ENCODE data around the gene PPIH.

DNA sequence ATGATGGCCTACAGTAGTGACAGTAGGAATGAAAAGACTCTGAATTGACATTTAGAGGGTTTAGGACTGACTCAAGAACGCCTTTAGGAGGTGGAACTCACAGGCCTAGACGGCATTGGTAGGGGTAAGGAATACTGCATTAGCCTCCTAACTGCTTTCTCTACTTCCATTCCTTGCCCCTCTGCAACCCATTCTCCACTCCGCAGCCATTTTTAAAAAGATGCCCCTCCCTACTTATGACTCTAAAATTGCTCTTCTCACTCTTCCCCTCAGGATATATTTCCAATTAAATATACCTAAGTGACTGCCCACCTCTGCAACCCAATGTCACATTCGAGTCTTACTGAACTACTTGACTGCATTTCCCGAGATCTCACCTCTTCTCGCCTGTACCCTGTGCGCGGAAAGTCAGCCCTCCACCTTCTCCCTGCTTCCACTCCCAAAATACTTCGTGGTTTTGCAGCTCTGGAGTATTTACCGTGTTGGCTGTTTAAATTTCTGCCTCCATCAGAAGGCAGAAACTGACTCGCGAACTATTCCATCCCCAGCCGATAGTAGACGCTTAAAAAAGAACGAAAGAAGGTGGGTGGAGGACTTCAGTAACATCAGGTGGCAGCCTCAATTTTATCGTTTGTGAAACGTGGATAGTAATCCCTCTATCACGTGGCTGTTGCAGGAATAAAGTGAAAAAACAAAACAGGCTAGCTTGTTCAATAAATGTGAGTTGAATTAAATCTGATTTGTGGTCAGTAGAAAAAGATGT, 22.9 kb downstream of the PPIH start:
- TF ChIP-seq, protein P1, sequence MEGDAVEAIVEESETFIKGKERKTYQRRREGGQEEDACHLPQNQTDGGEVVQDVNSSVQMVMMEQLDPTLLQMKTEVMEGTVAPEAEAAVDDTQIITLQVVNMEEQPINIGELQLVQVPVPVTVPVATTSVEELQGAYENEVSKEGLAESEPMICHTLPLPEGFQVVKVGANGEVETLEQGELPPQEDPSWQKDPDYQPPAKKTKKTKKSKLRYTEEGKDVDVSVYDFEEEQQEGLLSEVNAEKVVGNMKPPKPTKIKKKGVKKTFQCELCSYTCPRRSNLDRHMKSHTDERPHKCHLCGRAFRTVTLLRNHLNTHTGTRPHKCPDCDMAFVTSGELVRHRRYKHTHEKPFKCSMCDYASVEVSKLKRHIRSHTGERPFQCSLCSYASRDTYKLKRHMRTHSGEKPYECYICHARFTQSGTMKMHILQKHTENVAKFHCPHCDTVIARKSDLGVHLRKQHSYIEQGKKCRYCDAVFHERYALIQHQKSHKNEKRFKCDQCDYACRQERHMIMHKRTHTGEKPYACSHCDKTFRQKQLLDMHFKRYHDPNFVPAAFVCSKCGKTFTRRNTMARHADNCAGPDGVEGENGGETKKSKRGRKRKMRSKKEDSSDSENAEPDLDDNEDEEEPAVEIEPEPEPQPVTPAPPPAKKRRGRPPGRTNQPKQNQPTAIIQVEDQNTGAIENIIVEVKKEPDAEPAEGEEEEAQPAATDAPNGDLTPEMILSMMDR (conservative IDR thresholded peaks at IDR 0.05): no peak
- no peak for TF ChIP-seq EZH2 (IDR thresholded peaks at IDR 0.05; ENCODE audit: low read depth)
